Measurements from ENCODE around the gene POLN.

POLN gene

DNA sequence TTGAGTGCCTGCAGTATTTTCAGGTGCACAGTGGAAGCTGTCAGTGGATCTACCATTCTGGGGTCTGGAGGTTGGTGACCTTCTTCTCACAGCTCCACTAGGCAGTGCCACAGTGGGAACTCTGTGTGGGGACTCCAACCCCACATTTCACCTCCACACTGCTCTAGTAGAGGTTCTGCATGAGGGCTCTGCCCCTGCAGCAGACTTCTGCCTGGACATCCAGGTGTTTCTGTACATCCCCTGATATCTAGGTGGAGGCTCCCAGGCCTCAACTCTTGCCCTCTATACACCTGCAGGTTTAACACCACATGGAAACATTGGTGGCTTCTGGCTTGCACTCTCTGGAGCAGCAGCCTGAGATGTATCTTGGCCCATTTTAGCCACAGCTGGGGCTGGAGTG is 216.1 kb downstream of the POLN start:
- DNase-seq = no peak

DNA sequence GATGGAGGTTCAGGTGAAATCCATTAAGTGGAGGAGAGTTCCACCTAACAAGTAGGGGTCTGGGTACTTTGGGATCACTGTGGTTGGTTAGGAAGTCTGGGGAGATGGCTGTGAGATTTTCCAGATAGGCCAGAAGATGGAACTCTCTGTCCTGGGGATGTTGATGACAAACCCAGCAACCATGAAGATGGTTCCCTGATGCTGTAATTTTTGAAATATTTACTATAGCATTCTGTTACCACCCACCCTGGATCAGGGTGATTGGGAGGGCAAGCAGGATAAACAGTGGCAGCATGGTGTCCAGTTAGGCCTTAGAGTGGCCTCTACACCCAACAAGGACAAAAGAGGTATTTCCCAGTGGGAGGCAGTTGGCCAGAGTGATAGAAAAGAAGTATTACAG is 217.2 kb downstream of the POLN start:
- no peak for DNase-seq

Data from hippocampal formation (tissue), 2 donors.